Smooth muscle cell of the brain vasculature (primary cell): ENCODE results near the gene NRTN.

Experiments
- DNase-seq: peaks from one replicate; pipeline ENCODE4 v3.0.0-alpha.2; 2012; ENCODE audit warnings: low read depth, low spot score

Gene NRTN

DNA sequence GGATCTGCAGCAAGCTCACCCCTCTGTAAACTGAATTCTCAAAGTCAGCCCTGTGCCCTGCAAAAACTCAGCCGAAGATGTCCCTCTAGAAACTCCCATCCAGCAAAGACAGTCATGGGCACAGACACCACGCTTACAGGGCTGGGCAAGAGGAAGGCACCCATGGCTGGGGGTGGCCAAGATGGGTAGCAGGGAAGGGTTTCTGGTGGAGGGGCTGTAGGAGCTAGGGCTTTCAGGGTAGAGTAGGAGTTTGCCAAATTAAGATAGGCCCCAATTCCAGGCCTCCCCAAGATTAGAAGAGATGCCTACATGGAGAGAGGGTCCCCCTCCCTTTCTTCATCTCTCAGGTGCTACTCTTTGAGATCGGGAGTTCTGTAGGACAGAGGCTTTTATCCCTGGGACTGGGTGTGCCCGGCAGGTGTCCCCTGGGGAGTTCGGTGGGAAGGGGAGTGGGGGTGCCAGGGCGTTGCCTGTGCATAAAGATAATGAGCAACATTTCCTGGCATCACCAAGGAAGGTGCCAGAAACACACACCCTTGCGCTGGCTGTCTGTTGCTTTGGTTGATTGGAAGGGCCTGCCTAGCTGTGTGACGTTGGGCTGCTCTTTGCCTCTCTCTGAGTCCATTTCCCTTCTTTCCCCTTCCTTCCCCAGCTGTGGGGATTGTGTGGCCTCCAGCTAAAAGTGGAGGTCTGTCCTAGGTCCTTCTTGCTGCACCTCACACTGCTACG lies 9.4 kb downstream of the NRTN start:
- DNase-seq = no peak

- DNase-seq = no peak
These were observed 10.0 kb downstream of the NRTN start for GRCh38 chr19:5814852-5815246.

DNA sequence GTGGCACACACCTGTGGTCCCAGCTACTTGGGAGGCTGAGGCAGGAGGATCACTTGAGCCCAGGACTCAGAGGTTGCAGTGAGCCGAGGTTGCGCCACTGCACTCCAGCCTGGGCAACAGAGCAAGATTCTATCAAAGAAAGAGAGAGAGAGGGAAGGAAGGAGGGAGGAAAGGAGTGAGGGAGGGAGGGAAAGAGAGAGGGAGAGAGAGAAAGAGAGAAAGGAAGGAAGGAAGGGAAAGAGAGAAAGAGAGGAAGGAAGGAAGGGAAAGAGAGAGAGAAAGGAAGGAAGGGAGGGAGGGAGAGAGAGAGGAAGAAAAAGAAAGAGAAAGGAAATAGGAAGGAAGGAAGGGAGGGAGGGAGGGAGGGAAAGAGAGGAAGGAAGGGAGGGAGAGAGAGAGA lies 12.4 kb downstream of the NRTN start:
- DNase-seq = no peak

GRCh38 chr19:5818594-5818993 lies 13.7 kb downstream of the NRTN start:
- DNase-seq = no peak

DNA sequence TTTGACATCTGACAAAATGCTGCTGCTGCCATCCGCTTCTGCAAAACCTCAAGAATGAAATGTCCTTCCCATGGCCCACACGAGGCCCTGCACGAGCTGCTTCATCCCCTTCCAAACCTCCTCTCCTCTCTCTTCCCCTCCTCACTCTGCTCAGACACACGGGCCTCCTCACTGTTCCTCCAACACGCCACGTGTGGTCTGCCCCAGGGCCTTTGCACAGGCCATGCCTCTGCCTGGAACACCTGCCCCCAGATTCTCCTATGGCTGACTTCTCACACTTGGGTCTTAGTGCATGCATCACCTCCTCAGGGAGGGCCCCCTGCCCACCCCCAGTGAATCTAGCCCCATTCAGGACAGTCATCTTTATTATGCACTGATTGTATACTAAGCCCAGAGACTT lies 15.9 kb downstream of the NRTN start:
- DNase-seq = no peak

GRCh38 chr19:5821521-5822180 lies 16.8 kb downstream of the NRTN start:
- DNase-seq = no peak

DNA sequence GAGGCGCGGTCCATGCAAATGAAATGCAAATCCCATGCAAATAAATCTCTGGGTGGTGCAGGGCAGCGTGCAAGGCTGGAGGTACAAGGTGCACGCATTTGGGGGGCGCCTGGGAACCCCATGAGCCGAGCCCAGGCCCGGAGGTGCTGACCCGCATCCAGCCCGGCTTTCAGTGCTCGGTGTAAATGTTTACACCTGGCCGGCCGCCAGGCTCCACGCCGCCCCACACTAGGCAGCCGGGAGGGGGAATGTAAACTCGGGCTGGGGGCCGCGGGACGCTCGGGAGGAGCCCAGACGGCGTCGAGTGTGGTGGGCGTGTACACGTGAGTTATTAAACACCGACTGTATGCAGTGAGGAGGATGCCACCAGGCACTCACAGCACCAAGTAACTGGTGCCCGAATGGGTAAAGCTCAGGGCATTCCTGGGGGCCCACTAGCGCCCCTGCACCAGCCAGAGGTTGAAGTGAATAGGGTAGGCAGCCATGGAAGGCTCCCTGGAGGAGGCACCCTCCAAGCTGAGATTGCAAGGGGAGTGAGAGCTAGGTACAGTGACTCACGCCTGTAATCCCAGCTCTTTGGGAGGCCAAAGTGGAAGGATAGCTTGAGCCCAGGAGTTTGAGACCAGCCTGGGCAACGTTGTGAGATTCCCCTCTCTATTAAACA lies 17.4 kb downstream of the NRTN start:
- DNase-seq = no peak

- DNase-seq = no peak
These were observed 18.9 kb downstream of the NRTN start for GRCh38 chr19:5823579-5824281.

DNA sequence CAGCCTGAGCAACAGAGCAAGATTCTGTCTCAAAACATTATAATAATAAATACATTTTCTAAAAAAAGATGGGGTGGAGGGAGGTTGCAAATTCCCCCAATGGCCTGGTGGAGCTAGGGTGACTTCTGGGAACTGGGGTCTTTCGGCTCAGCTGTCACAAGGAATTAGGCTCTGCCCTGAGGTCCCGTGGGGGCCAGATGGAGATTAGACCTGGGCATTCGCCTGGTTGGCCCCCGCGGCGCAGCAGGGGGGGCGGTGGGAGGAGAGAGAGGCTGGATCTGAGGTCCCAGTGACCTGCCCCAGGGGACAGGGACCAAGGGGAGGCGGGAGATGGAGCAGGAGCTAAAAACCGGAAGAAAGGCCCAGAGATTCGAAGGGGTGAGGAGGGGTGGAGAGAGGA lies 19.9 kb downstream of the NRTN start:
- DNase-seq = no peak

DNA sequence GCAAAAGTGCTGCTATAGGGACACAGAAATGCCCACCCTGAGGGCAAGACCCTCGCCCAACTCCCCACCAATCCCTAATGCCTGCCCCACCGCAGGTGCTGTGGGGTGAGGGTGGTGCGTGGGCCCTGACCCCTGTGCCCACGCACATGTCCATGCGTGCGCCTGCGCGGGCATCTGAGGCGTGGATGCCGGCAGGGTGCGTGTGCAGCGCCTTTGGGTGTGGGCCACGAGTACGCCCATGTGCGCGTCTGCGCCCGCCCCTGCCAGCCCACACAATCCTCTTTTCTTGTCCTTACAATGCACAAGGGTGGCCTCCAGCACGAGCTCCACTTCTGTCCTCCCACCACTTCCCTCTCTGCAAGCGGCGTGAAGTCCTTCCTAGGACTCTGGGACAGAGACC lies 20.3 kb downstream of the NRTN start:
- no peak for DNase-seq

- DNase-seq = no peak
These were observed 21.9 kb downstream of the NRTN start for GRCh38 chr19:5826531-5827341.

DNA sequence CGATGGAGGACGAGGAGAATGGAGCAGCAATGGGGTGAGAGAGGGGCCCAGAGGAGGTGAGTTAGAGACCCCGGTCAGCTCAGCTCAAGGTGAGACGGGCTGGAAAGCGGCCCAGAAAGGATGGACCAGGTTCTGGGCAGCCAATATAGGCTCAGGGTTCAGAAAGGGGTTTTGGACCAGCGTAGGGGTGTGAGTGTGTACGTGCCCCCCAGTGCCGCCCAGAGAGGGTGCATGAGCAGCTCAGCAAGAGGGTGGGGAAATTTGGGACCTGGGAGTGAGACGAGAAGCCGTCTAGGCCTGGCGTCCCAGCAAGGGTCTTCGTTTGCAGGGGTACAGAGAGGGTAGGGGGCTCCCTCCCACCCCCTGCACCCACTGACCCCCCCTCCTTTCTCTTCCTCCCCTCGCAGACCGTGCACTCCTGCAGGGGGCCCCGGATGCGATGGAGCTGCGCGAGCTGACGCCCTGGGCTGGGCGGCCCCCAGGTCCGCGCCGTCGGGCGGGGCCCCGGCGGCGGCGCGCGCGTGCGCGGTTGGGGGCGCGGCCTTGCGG lies 22.5 kb downstream of the NRTN start:
- no peak for DNase-seq

- peak; percentile 84 for DNase-seq
These were observed 23.2 kb downstream of the NRTN start for GRCh38 chr19:5827891-5828660.

- no peak for DNase-seq
These were observed 24.0 kb downstream of the NRTN start for GRCh38 chr19:5828661-5829566.

GRCh38 chr19:5829567-5830310 lies 24.9 kb downstream of the NRTN start:
- DNase-seq = no peak

DNA sequence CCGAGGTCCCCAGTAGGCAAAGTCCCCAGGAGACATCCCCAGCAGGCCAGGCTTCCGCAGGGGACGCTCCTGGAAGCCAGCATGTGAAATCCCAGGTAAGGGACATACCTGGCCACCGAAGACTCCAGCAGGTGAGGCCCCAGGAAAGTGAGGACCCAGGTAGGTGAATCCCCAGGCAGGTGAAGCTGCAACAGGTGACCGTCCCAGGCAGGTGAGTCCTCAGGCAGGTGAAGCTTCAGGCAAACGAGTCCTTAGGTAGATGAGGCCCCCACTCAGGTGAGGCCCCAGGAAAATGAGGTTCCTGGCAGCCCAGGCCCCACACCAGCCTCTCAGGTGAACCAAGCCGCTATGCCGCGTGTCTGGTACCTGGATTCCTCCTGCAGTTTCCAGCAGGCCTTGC lies 26.3 kb downstream of the NRTN start:
- DNase-seq = no peak

- no peak for DNase-seq
These were observed 27.2 kb downstream of the NRTN start for GRCh38 chr19:5832061-5832460.

GRCh38 chr19:5832527-5833216 lies 27.8 kb downstream of the NRTN start:
- DNase-seq = no peak
